K562 (cell line): ENCODE data around the gene HOXA9. TPM values are rescaled to one million over a fixed set of nuclear protein-coding genes. Genes with fewer than 3 reads are reported as not detected.

Experiments
- ATAC-seq: fragments of 200-7000 bp; cut with Tn5 transposase; 3 replicates; pipeline ENCODE4 v1.9.1; 2020; ENCODE audit warnings: moderate library complexity
- BruUV-seq: library from RNA; stranded (reverse); fragments of 400-500 nt; replicated peaks from 2 replicates; lab custom pipeline; 2021; lab: Mats Ljungman, UMichigan
- CTCF ChIA-PET: fragments of 300-600 bp; formaldehyde crosslinking; extraction: SDS; loops from one replicate; lab custom pipeline; 2021; ENCODE audit warnings: low intra/inter-chr PET ratio; lab: Yijun Ruan, JAX
- POLR2A ChIA-PET: fragments of 300-600, 350-650 bp; sonication (Branson Sonifier 250); formaldehyde crosslinking; extraction: SDS; loops from one replicate; lab custom pipeline; 2021; ENCODE audit warnings: antibody characterized with exemption, inconsistent platforms; lab: Yijun Ruan, JAX
- DNase-seq, 4 experiments: peaks; one replicate each; pipeline versions ENCODE4 v3.0.0 to v3.0.0-alpha.2; 2011 to 2018; ENCODE audit warnings: low spot score in 3 of 4, mixed read lengths in 3 of 4; ENCODE audit errors: extremely low read depth in 1 of 4
- FAIRE-seq: peaks from 2 replicates; lab custom pipeline; 2011; peaks lifted over from hg19 to GRCh38; lab: Jason Lieb, UNC
- H2AFZ ChIP-seq: 2 replicates; pipeline ENCODE4 v1.6.0; 2011; ENCODE audit warnings: low read depth, low read length, control low read depth, inconsistent platforms
- H3K27ac ChIP-seq: fragments of 200-600 bp; 3 replicates; pipeline ENCODE4 v1.8.0; 2011; ENCODE audit warnings: low read depth, mild to moderate bottlenecking, control low read depth, inconsistent platforms, low read length, moderate library complexity, mixed read lengths; ENCODE audit errors: extremely low read depth
- H3K27me3 ChIP-seq, 2 experiments: fragments of 300-600 bp in 1 of 2; 2 replicates in 1 of 2; 3 replicates in 1 of 2; pipeline versions ENCODE4 v1.6.0 to v1.8.0; 2011; ENCODE audit warnings: inconsistent platforms in 2 of 2, low read length in 2 of 2, mild to moderate bottlenecking in 1 of 2, mixed read lengths in 1 of 2, moderate library complexity in 1 of 2; ENCODE audit not compliant: control insufficient read depth in 2 of 2, insufficient read depth in 2 of 2
- H3K36me3 ChIP-seq: fragments of 300-600 bp; 3 replicates; pipeline ENCODE4 v1.8.0; 2011; ENCODE audit warnings: mild to moderate bottlenecking, low read length, inconsistent platforms; ENCODE audit not compliant: control insufficient read depth, insufficient read depth
- H3K4me1 ChIP-seq, 2 experiments: fragments of 200-600 bp in 1 of 2; replicated peaks in 1 of 2; 2 replicates in 1 of 2; 3 replicates in 1 of 2; pipeline versions ENCODE4 v1.5.1 to v1.8.0; 2011; ENCODE audit warnings: inconsistent platforms in 2 of 2, low read length in 2 of 2, mild to moderate bottlenecking in 1 of 2, mixed read lengths in 1 of 2, moderate library complexity in 1 of 2; ENCODE audit not compliant: control insufficient read depth in 2 of 2, insufficient read depth in 2 of 2
- H3K4me2 ChIP-seq: 2 replicates; pipeline ENCODE4 v1.6.1; 2011; ENCODE audit warnings: low read length, control low read depth, inconsistent platforms, mixed read lengths; ENCODE audit not compliant: insufficient read depth
- H3K4me3 ChIP-seq: fragments of 200-600 bp; sonication (generic), shearing (Covaris generic); 2 replicates; pipeline ENCODE4 v1.5.1; 2016; ENCODE audit warnings: control low read depth, inconsistent platforms
- H3K79me2 ChIP-seq: fragments of 200-600 bp; 3 replicates; pipeline ENCODE4 v1.8.0; 2011; ENCODE audit warnings: low read length, inconsistent platforms; ENCODE audit not compliant: control insufficient read depth, insufficient read depth
- H3K9ac ChIP-seq, 2 experiments: 2 replicates each; pipeline versions ENCODE4 v1.6.0 to v1.6.1; 2011; ENCODE audit warnings: low read depth in 2 of 2, low read length in 2 of 2, control low read depth in 1 of 2, inconsistent platforms in 1 of 2, mild to moderate bottlenecking in 1 of 2, mixed read lengths in 1 of 2; ENCODE audit not compliant: insufficient read depth in 1 of 2
- H3K9me1 ChIP-seq: one replicate; pipeline ENCODE4 v1.6.0; 2011; ENCODE audit warnings: inconsistent platforms, mild to moderate bottlenecking, low read length, moderate library complexity; ENCODE audit not compliant: control insufficient read depth, insufficient read depth
- H3K9me3 ChIP-seq: replicated peaks from 2 replicates; pipeline ENCODE4 v1.5.1; 2011; ENCODE audit warnings: low read depth, low read length, inconsistent platforms; ENCODE audit not compliant: control insufficient read depth, insufficient read depth
- H4K20me1 ChIP-seq: replicated peaks from 2 replicates; pipeline ENCODE4 v1.6.1; 2011; ENCODE audit warnings: low read length, inconsistent platforms, mixed read lengths; ENCODE audit not compliant: control insufficient read depth, insufficient read depth
- E2F8 ChIP-seq: fragments of 450-650 bp; IDR thresholded peaks from 2 replicates; pipeline ENCODE4 v1.7.1; 2018; ENCODE audit warnings: mild to moderate bottlenecking, low read depth; ENCODE audit not compliant: partially characterized antibody
- EZH2 ChIP-seq: IDR thresholded peaks from 2 replicates; pipeline ENCODE4 v1.6.1; 2012; ENCODE audit warnings: low read depth, mild to moderate bottlenecking, inconsistent platforms, low read length, borderline replicate concordance
- MTF1 ChIP-seq: fragments of 250-450 bp; sonication (Bioruptor Pico); IDR thresholded peaks from 2 replicates; pipeline ENCODE4 v1.9.0; 2021; ENCODE audit warnings: moderate library complexity, mild to moderate bottlenecking, inconsistent platforms, borderline replicate concordance
- WGBS: fragments of 100-300 bp; shearing (Covaris generic); methylation state at CpG from one replicate; pipeline ENCODE4 v1.1.6; 2016; ENCODE audit warnings: low coverage, mixed read lengths; ENCODE audit not compliant: insufficient coverage; ENCODE audit errors: missing lambda C conversion rate; 5-methylcytosine and 5-hydroxymethylcytosine counted together
- in situ Hi-C: fragments of 300-500 bp; cut with MboI; formaldehyde crosslinking; loops from 4 replicates; pipeline ENCODE4 v1.15.0; 2018; ENCODE audit warnings: inconsistent platforms, mixed read lengths
- intact Hi-C: fragments of 100-400 bp; cut with micrococcal nuclease; formaldehyde crosslinking; loops from 2 replicates; pipeline ENCODE4 v1.14.2; 2022
- polyA plus RNA-seq, 8 experiments: library from polyadenylated mRNA; depleted of rRNA in 4 of 8; stranded (reverse) in 5 of 8; unstranded in 3 of 8; fragments of >200 nt; fragmentation: Nextera tagmentation in 2 of 8; fragmentation: Illumina TruSeq in 1 of 8; extraction: Ambion mirVana in 2 of 8; extraction: Trizol in 1 of 8; gene quantifications; 2 replicates each; pipeline versions ENCODE4 v1.2.1 to v1.2.3, GENCODE V29; 2011 to 2014; ENCODE audit warnings: inconsistent platforms in 1 of 8, missing spikeins in 1 of 8
- total RNA-seq, 7 experiments: library from RNA; depleted of rRNA in 6 of 7; stranded (reverse); fragments of >200 nt in 6 of 7; fragmentation: Illumina TruSeq in 2 of 7; extraction: Trizol in 2 of 7; gene quantifications; 2 replicates each; pipeline versions ENCODE4 v1.2.1 to v1.2.3, GENCODE V29; 2011 to 2021; ENCODE audit warnings: low replicate concordance in 1 of 7

HOXA9 gene
- total and polyA plus RNA-seq, 9 of the 15 experiments (the other 6 are each of a cell fraction or from before 2014, with no cell fraction given) = not detected

- 7% methylated on average over 12 of the region's 12 CpGs for WGBS
- in situ Hi-C loops = loop anchor here (25.0 kb wide), 3 partner anchors 652 to 1277 kb away; no protein-coding TSS in a partner anchor
- H3K79me2 ChIP-seq = no peaks in the 10 kb centered on the region
- TF ChIP-seq MTF1 (CRISPR knock-in tag) = no peak
- TF ChIP-seq E2F8 = no peak
- TF ChIP-seq EZH2 = 0 out of 2 replicates have a peak, but pooled peaks have one; percentile 36
- ATAC-seq (no peak), DNase-seq (no peak), FAIRE-seq (no peak)
- H3K4me3 ChIP-seq = no peak overlapping the region
- peaks cover 0 to 26% of the 10 kb centered on the region in 2 experiments; a peak in 2 of 5 replicates for H3K4me1 ChIP-seq
- POLR2A ChIA-PET = no interaction called here
- intact Hi-C loops = loop anchor here (5.0 kb wide), 3 partner anchors 302 to 1272 kb away; partner anchors contain the start of genes SKAP2 and SNX10
- no peaks in the 10 kb centered on the region for H3K9me3 ChIP-seq
- H3K27me3 ChIP-seq = peaks cover 36 to 78% of the 10 kb centered on the region in 2 experiments
- no peak overlapping the region for H3K27ac ChIP-seq
- no peak overlapping the region for H3K9ac ChIP-seq
- H3K36me3 ChIP-seq = no peaks in the 10 kb centered on the region
- no peaks in the 10 kb centered on the region for H4K20me1 ChIP-seq
- BruUV-seq = no TSS peak
- H3K4me2 ChIP-seq = peak overlapping the region; percentile 11; the same call in 1 of the 2 replicates
- CTCF ChIA-PET = no interaction called here
- no peaks in the 10 kb centered on the region for H3K9me1 ChIP-seq
- H2AFZ ChIP-seq = no peak overlapping the region
Observed at GRCh38 chr7:27164045-27164366, 1.3 kb downstream of the HOXA9 start.
